HG02798 (cell line): ENCODE results near the gene ASB11.
"Not testable (repeated sequence)": the region's sequence is repeated elsewhere in the genome, so short reads cannot be mapped to it uniquely, and the experiment has no call there.

Source experiments
- ATAC-seq: cut with Tn5 transposase; IDR thresholded peaks from one replicate; pipeline ENCODE4 v1.9.1; 2021; ENCODE audit warnings: mild to moderate bottlenecking; ENCODE audit not compliant: unreplicated experiment, poor library complexity

The ASB11 gene

GRCh38 chrX:15310117-15310516 lies 5.3 kb downstream of the ASB11 start:
- ATAC-seq: no peak

- not testable (repeated sequence) for ATAC-seq
These were observed 9.5 kb downstream of the ASB11 start for GRCh38 chrX:15305899-15306298.

- ATAC-seq: peak; percentile 53
These were observed 13.5 kb downstream of the ASB11 start for GRCh38 chrX:15301924-15302323.

- no peak for ATAC-seq
These were observed 15.2 kb downstream of the ASB11 start for GRCh38 chrX:15299941-15300851.

- no peak for ATAC-seq
These were observed 16.7 kb downstream of the ASB11 start for GRCh38 chrX:15298780-15299179.

GRCh38 chrX:15298201-15298600 lies 17.2 kb downstream of the ASB11 start:
- ATAC-seq: no peak

GRCh38 chrX:15293451-15293850 lies 22.0 kb downstream of the ASB11 start:
- ATAC-seq: no peak

- ATAC-seq: no peak
These were observed 22.6 kb downstream of the ASB11 start for GRCh38 chrX:15292861-15293260.

- ATAC-seq: no peak
These were observed 37.8 kb downstream of the ASB11 start for GRCh38 chrX:15277604-15278003.

GRCh38 chrX:15274946-15275345 lies 40.5 kb downstream of the ASB11 start:
- no peak for ATAC-seq

- ATAC-seq: not testable (repeated sequence)
These were observed 42.2 kb downstream of the ASB11 start for GRCh38 chrX:15273275-15273674.

- no peak for ATAC-seq
These were observed 43.7 kb downstream of the ASB11 start for GRCh38 chrX:15271757-15272156.

- no peak for ATAC-seq
These were observed 45.6 kb downstream of the ASB11 start, which contains the start of gene ASB9 for GRCh38 chrX:15269618-15270521. Gene ASB9, minus strand, starts transcription at chrX:15270083. Its CDS starts 209 bp downstream, at chrX:15269874.

- no peak for ATAC-seq
These were observed 46.3 kb downstream of the ASB11 start for GRCh38 chrX:15269120-15269519.

GRCh38 chrX:15254852-15255251 lies 60.6 kb downstream of the ASB11 start:
- ATAC-seq: no peak

GRCh38 chrX:15245896-15246295 lies 69.5 kb downstream of the ASB11 start:
- ATAC-seq: no peak

- ATAC-seq: no peak
These were observed 71.0 kb downstream of the ASB11 start for GRCh38 chrX:15244421-15244820.

GRCh38 chrX:15242899-15243555 lies 72.4 kb downstream of the ASB11 start:
- ATAC-seq: no peak

- no peak for ATAC-seq
These were observed 74.1 kb downstream of the ASB11 start for GRCh38 chrX:15241301-15241700.

GRCh38 chrX:15240414-15240813 lies 75.0 kb downstream of the ASB11 start:
- no peak for ATAC-seq
